AG10803 (cell line): Measurements from ENCODE around the gene KDM1B.
A peak's percentile ranks its signal among the peaks of the same experiment; 100 is the strongest.
"Not testable (repeated sequence)": the region's sequence is repeated elsewhere in the genome, so short reads cannot be mapped to it uniquely, and the experiment has no call there.

Experiments
- DNase-seq: peaks from one replicate; pipeline ENCODE4 v3.0.0; 2010; ENCODE audit warnings: low read depth
- H3K4me3 ChIP-seq: 2 replicates; pipeline ENCODE4 v1.5.1; 2011; ENCODE audit warnings: mild to moderate bottlenecking, low read length, control low read depth
- TF ChIP-seq, protein P1 (sequence below): conservative IDR thresholded peaks from 2 replicates; pipeline ENCODE4 v1.5.1; 2011; ENCODE audit warnings: mild to moderate bottlenecking, low read length, control low read depth, inconsistent platforms

Gene KDM1B

DNA sequence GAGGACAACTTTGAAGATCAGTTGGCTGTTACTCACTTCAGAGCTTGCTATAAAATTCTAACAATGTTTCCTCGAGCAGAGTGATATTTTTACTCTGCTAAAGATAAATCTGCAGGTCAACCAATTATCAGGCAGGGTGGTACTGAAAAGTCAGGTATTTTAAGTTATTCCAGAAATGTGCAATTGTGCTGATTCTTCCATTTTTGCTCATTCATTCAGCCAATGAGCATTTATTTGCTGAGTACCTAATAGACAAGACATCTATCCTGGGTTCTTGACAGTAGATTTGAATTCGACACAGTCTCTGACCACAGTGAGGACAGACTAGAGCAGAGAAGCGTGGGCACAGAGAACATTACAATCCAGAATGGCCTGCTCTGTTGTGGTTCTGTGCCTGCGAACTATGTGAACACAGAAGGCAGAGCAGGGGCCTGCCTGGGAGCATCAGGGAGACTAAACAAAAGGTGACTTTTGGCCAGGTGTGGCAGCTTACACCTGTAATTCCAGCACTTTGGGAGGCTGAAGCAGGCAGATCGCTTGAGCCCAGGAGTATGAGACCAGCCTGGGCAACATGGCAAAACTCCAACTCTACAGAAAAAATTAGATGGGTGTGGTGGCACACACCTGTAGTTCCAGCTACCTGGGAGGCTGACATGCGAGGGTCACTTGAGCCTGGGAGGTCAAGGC lies 15.1 kb upstream of the KDM1B start:
- TF ChIP-seq, protein P1, sequence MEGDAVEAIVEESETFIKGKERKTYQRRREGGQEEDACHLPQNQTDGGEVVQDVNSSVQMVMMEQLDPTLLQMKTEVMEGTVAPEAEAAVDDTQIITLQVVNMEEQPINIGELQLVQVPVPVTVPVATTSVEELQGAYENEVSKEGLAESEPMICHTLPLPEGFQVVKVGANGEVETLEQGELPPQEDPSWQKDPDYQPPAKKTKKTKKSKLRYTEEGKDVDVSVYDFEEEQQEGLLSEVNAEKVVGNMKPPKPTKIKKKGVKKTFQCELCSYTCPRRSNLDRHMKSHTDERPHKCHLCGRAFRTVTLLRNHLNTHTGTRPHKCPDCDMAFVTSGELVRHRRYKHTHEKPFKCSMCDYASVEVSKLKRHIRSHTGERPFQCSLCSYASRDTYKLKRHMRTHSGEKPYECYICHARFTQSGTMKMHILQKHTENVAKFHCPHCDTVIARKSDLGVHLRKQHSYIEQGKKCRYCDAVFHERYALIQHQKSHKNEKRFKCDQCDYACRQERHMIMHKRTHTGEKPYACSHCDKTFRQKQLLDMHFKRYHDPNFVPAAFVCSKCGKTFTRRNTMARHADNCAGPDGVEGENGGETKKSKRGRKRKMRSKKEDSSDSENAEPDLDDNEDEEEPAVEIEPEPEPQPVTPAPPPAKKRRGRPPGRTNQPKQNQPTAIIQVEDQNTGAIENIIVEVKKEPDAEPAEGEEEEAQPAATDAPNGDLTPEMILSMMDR = no peak
- no peak overlapping the region for H3K4me3 ChIP-seq

DNA sequence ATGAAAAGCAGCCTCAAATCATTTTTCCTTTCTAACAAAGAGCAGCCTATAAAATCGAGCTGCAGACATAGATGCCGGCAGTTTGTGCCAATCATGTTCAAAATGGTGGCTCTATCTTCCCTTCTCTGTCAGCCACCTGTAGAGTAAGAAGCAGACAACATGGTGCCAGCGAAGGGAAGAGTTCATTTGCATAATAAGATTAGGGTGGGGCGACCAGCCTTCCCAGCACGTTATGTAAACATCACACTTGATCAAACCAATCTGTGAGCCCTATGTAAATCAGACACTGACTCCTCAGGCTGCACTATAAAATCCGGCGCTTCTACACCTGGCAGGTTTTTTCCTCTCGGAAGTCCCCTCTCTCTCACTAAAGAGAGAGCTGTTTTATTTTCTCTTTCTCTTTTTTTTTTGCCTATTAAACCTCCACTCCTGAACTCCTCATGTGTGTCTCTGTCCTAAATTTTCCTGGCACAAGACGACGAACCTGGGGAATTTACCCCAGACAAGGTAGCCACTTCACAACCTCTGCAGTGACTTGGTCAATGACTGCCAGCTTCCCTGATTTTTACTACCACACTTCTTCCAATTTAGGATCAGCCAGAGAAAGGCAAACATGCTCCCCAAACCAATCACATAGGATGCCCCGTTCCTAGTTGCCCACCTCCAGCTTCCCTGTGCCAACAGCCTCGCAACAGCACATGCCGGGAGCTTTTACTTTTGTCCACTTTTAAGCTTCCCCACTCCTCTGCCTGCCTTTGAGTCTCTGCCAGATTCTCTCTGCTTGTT lies 13.2 kb upstream of the KDM1B start:
- no peak overlapping the region for H3K4me3 ChIP-seq
- TF ChIP-seq, protein P1 = no peak
- DNase-seq = no peak

More for the DNA sequence above, 15.1 kb upstream of the KDM1B start:
- no peak for DNase-seq

- TF ChIP-seq, protein P1 = no peak
- DNase-seq = no peak
- no peak overlapping the region for H3K4me3 ChIP-seq
Measured at GRCh38 chr6:18142591-18142861, 12.7 kb upstream of the KDM1B start.

GRCh38 chr6:18147160-18147559 lies 8.1 kb upstream of the KDM1B start:
- no peak overlapping the region for H3K4me3 ChIP-seq
- peak; percentile 64 for DNase-seq
- TF ChIP-seq, protein P1 = no peak

GRCh38 chr6:18147616-18148015 lies 7.6 kb upstream of the KDM1B start:
- TF ChIP-seq, protein P1 = no peak
- no peak for DNase-seq
- H3K4me3 ChIP-seq = no peak overlapping the region

DNA sequence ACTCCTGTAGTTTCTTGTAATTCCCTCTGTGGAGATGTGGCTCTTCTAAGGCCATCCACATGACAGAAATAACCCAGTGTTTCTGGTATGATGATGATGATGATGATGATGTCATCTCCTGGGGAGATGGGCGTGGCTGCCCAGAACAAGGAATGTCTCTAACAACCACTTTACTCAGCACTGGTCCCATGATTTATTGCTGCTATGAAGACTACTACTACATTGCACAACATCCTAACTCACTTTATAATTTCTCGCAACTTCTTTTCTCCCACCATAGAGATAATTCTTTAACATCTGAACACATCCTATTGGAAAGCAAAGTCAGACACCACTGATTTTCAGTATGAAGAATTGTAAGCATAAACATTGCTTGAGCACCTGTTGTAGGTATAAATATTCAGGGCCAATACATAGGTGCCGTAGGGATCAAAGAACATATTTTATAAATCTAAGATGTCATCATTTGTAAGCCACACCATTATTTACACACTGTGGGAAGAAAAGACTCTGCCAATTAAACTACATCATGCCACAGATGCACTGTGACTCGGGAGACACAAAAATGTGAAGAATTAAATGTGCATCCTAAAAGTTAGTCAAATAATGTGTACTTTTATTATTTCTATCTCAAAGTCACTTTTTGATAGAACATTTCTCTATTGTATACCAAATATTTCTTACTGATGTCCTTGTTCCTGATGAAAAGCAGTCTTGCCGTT lies 6.8 kb upstream of the KDM1B start:
- no peak overlapping the region for H3K4me3 ChIP-seq
- peak; percentile 95 for DNase-seq
- TF ChIP-seq, protein P1 = no peak

DNA sequence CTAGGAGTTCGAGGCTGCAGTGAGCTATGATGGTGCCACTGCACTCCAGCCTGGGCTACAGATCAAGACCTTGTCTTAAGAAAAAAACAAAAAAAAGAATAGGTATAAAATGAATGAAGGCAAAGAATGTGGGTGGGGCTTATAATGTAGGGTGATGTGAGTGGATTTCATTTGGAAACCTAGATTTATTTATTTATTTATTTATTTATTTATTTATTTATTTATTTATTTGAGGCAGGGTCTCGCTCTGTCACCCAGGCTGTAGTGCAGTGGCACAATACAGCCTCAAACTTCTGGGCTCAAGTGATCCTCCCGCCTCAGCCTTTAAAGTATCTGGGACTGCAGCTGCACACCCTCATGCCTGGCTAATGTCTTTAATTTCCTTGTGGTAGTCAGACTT lies 3.8 kb upstream of the KDM1B start:
- not testable (repeated sequence) for H3K4me3 ChIP-seq, DNase-seq
